DND-41 (cell line): ENCODE measurements around the gene TMEM245.

Experiments used
- ATAC-seq: fragments of 200-7000 bp; cut with Tn5 transposase; 3 replicates; pipeline ENCODE4 v1.9.1; 2021; ENCODE audit warnings: low read depth; ENCODE audit not compliant: insufficient read depth
- DNase-seq: peaks from one replicate; pipeline ENCODE4 v3.0.0-alpha.2; 2020
- H2AFZ ChIP-seq: 2 replicates; pipeline ENCODE4 v1.6.0; 2012; ENCODE audit warnings: low read depth, low read length
- H3K27ac ChIP-seq: 2 replicates; pipeline ENCODE4 v1.5.1; 2012; ENCODE audit warnings: low read length, inconsistent platforms
- H3K27me3 ChIP-seq: fragments of 200-600 bp; sonication (generic); 2 replicates; pipeline ENCODE4 v1.6.0; 2012; ENCODE audit warnings: low read length, mild to moderate bottlenecking, inconsistent platforms; ENCODE audit not compliant: insufficient read depth, poor library complexity
- H3K36me3 ChIP-seq: 2 replicates; pipeline ENCODE4 v1.5.1; 2012; ENCODE audit warnings: low read length, inconsistent platforms; ENCODE audit not compliant: insufficient read depth
- H3K4me1 ChIP-seq: 2 replicates; pipeline ENCODE4 v1.5.1; 2012; ENCODE audit warnings: mild to moderate bottlenecking, low read length; ENCODE audit not compliant: insufficient read depth
- H3K4me2 ChIP-seq: 2 replicates; pipeline ENCODE4 v1.6.0; 2012; ENCODE audit warnings: mild to moderate bottlenecking, moderate library complexity, low read length, inconsistent platforms; ENCODE audit not compliant: insufficient read depth
- H3K4me3 ChIP-seq, 2 experiments: fragments of 200-600 bp in 1 of 2; shearing (Covaris generic) in 1 of 2; 2 replicates each; pipeline ENCODE4 v1.5.1; 2012 to 2016; ENCODE audit warnings: inconsistent platforms in 2 of 2, low read length in 2 of 2, mild to moderate bottlenecking in 2 of 2, low read depth in 1 of 2, moderate library complexity in 1 of 2
- H3K79me2 ChIP-seq: 2 replicates; pipeline ENCODE4 v1.6.0; 2012; ENCODE audit warnings: low read length, inconsistent platforms; ENCODE audit not compliant: insufficient read depth
- H3K9ac ChIP-seq: 2 replicates; pipeline ENCODE4 v1.6.0; 2012; ENCODE audit warnings: low read depth, mild to moderate bottlenecking, inconsistent platforms, low read length, moderate library complexity
- H3K9me3 ChIP-seq: 2 replicates; pipeline ENCODE4 v1.5.1; 2012; ENCODE audit warnings: low read length, moderate library complexity, mild to moderate bottlenecking, inconsistent platforms; ENCODE audit not compliant: insufficient read depth, severe bottlenecking
- H4K20me1 ChIP-seq: 2 replicates; pipeline ENCODE4 v1.6.0; 2012; ENCODE audit warnings: low read length; ENCODE audit not compliant: insufficient read depth
- EZH2 ChIP-seq: IDR thresholded peaks from 3 replicates; pipeline ENCODE4 v1.6.1; 2012; ENCODE audit warnings: borderline replicate concordance, low read depth, mild to moderate bottlenecking, moderate library complexity, low read length, inconsistent platforms; ENCODE audit not compliant: severe bottlenecking
- TF ChIP-seq, protein P1 (sequence below): IDR thresholded peaks from 2 replicates; pipeline ENCODE4 v1.5.1; 2012; ENCODE audit warnings: borderline replicate concordance, low read length, moderate library complexity, mild to moderate bottlenecking; ENCODE audit not compliant: poor library complexity, severe bottlenecking; ENCODE audit errors: extremely low read depth

Gene TMEM245

GRCh38 chr9:109149089-109149488 is 29.3 kb upstream of the TMEM245 start:
- Histone ChIP-seq H3K9me3 (peaks cover 11% of the 10 kb centered on the region), H4K20me1 (no peaks in the 10 kb centered on the region), H3K27ac (no peak overlapping the region), H3K27me3 (no peaks in the 10 kb centered on the region), H3K4me3 (no peak overlapping the region), H2AFZ (no peak overlapping the region), H3K4me2 (no peak overlapping the region), H3K36me3 (no peaks in the 10 kb centered on the region), H3K9ac (no peak overlapping the region), H3K79me2 (no peaks in the 10 kb centered on the region), H3K4me1 (no peaks in the 10 kb centered on the region)
- ATAC-seq (no peak), DNase-seq (no peak)
- TF ChIP-seq EZH2: no peak
- TF ChIP-seq, protein P1, sequence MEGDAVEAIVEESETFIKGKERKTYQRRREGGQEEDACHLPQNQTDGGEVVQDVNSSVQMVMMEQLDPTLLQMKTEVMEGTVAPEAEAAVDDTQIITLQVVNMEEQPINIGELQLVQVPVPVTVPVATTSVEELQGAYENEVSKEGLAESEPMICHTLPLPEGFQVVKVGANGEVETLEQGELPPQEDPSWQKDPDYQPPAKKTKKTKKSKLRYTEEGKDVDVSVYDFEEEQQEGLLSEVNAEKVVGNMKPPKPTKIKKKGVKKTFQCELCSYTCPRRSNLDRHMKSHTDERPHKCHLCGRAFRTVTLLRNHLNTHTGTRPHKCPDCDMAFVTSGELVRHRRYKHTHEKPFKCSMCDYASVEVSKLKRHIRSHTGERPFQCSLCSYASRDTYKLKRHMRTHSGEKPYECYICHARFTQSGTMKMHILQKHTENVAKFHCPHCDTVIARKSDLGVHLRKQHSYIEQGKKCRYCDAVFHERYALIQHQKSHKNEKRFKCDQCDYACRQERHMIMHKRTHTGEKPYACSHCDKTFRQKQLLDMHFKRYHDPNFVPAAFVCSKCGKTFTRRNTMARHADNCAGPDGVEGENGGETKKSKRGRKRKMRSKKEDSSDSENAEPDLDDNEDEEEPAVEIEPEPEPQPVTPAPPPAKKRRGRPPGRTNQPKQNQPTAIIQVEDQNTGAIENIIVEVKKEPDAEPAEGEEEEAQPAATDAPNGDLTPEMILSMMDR: no peak

DNA sequence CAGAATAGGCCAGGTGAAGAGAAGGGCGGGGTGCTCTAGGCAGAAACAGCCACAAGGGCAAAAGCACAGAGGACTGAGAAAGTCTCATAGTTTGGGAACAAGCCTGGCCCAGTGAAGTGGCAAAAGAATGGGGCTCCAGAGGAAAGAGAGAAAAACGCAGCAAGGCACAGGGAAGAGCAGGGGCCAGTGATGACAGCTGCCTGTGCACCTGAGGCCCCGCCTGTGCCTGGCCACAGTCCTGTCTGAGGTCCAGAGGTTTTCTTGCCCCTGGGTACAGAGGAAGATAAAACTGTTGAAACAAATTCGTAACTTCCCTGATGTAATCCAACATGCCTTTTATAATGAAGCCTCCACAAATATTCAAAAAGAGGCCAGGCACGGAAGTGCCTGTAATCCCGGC is 25.3 kb upstream of the TMEM245 start:
- Histone ChIP-seq H3K4me2 (no peak overlapping the region), H3K79me2 (no peaks in the 10 kb centered on the region), H3K27ac (no peak overlapping the region), H3K36me3 (no peaks in the 10 kb centered on the region), H3K4me3 (no peak overlapping the region), H4K20me1 (no peaks in the 10 kb centered on the region), H3K4me1 (no peaks in the 10 kb centered on the region), H2AFZ (no peak overlapping the region), H3K27me3 (no peaks in the 10 kb centered on the region), H3K9ac (no peak overlapping the region), H3K9me3 (no peaks in the 10 kb centered on the region)
- TF ChIP-seq EZH2: no peak
- TF ChIP-seq, protein P1: no peak
- DNase-seq: no peak
- ATAC-seq: no peak

GRCh38 chr9:109143881-109144562 is 24.3 kb upstream of the TMEM245 start:
- Histone ChIP-seq H2AFZ (no peak overlapping the region), H3K27me3 (no peaks in the 10 kb centered on the region), H3K27ac (no peak overlapping the region)

More at GRCh38 chr9:109143881-109144562, 24.3 kb upstream of the TMEM245 start:
- no peaks in the 10 kb centered on the region for H3K79me2 ChIP-seq
- H4K20me1 ChIP-seq: no peaks in the 10 kb centered on the region
- H3K4me1 ChIP-seq: no peaks in the 10 kb centered on the region
- ATAC-seq (peak; percentile 84), DNase-seq (peak; percentile 32)
- TF ChIP-seq, protein P1: peak; percentile 54
- TF ChIP-seq EZH2: no peak
- no peak overlapping the region for H3K9ac ChIP-seq
- H3K4me3 ChIP-seq: no peak overlapping the region
- H3K4me2 ChIP-seq: no peak overlapping the region
- no peaks in the 10 kb centered on the region for H3K36me3 ChIP-seq
- no peaks in the 10 kb centered on the region for H3K9me3 ChIP-seq
